HG02943 (cell line): Measurements from ENCODE around the gene CTNNB1.
"Not testable (repeated sequence)": the region's sequence is repeated elsewhere in the genome, so short reads cannot be mapped to it uniquely, and the experiment has no call there.

Source experiments
- ATAC-seq: cut with Tn5 transposase; IDR thresholded peaks from one replicate; pipeline ENCODE4 v1.9.1; 2021; ENCODE audit warnings: mild to moderate bottlenecking, low read depth, moderate library complexity; ENCODE audit not compliant: unreplicated experiment

CTNNB1 gene

DNA sequence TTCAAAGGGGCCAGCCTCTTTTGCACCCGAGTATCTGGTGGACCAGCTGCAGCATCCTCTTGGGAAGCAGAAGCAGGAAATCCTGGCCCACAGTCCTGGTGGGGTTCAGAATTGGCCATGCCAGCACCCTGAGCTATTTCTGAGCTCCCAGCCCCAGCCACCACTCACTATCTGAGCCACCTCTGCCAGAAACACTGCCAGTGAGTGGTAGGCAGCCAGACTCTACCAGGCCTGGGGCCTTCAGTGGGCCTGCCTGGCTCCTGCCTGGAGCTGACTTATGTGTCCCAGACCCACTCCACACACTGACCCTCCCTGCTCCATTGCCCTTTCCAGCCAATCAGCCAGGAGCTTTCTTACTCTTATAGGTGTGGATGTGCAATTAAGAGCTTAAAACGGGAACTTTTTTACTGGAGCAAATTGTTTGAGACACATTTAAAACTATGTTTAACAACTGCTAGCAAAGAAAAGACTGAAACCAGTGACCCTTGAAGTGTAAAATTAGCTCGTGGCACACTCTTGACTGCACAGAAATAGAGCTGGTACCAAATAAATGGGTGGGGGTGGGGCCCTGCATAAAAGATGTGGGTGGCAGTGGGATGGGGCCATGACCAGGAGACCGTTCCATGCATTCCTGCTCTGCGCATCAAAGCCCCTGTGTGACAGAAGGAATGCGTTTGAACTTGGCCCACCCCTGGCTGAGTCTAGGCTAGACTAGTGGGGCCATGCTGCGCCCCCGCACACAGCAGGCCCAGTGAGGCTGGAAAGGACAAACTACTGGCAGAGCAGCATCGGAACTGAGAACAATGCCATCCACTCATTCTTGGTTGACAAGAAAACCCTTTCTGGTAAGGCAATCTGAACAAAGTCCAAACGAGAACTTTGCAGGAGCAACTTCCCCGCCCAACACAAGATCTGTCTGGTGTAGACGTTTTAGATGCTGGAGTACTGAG is 48.0 kb downstream of the CTNNB1 start:
- no peak for ATAC-seq

DNA sequence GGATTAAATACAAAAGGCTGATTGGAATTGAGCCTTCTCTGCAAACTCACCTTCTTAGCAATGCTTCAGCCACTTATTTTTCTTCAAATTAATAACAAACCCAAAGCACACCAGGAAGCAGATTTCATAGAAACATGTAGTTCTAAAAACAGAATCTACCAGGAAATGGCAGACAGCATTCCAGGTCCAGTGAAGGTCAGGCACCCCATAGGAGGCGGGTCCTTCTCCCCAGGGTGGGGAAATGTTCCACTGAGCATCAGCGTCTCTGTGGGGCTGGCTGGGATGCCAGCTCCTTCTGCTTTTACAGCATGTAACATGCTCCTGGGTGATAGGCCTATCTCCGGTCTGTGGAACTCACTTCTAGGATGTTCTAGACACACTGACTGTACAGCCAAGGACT is 49.2 kb downstream of the CTNNB1 start:
- no peak for ATAC-seq

GRCh38 chr3:41249318-41249717 is 50.0 kb downstream of the CTNNB1 start:
- no peak for ATAC-seq

- ATAC-seq, result no peak
These were observed 51.5 kb downstream of the CTNNB1 start for GRCh38 chr3:41250825-41251224.

DNA sequence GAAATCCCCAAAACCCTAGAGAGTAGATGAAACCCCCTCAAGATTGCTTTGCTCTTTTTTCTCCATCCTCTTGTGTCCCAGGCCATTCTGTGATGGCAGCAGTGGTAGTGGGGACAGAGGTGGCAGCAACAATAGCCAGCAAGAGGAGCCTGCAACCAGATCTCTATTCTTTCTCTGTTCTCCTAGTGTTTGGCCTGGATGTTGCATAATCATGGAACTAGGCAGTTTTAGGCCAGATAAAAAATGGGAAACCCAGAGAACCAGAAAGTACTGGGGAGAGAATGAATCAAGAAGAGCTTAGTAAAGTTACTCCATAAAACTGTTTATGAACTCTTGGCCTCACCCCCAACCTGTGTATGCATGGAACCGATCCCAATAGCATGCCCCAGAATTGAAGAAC is 52.3 kb downstream of the CTNNB1 start:
- ATAC-seq, result no peak

- no peak for ATAC-seq
These were observed 59.0 kb downstream of the CTNNB1 start for GRCh38 chr3:41258239-41258800.

GRCh38 chr3:41259449-41260062 is 60.3 kb downstream of the CTNNB1 start:
- no peak for ATAC-seq

DNA sequence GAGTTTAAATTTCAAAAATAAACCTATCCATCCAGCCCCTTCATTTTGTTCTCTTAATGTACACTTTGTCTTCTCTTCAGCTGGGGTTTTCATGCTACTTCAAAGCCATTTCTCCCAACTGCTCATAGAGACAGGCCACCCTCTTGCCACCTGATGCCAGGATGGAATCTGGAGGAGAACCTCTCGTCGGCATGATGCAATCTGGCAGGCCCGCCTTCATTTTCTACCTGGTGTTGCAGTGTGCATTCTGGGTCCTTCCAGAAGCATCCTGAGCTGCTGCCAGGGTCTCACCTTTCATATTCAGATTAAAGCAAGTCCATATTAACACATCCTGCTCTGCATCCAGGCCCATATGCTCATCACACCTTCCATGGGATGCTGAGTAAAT is 60.8 kb downstream of the CTNNB1 start:
- no peak for ATAC-seq

GRCh38 chr3:41265011-41265545 is 65.8 kb downstream of the CTNNB1 start:
- ATAC-seq, result no peak

DNA sequence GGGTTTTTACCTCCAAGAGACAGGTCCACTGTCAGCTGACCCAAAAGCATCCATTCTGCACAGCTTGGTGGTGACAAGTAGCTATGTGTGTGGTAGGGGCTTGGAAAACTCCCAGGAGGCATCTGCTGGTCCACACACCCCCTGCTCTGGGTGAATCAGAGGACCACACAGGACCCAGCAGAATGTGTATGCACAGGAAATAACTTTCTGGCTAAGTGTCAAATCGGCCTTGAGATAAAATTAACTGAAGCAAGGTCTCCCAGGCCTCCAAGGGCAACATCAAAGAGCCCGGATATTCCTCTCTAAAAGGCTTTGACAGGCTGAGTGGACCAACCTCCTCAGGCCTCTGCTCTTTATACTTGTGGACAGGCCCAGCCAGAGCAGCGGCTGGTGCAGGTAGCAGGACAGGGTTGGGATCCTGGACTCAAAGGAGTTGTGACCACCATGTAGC is 66.5 kb downstream of the CTNNB1 start:
- ATAC-seq, result no peak

DNA sequence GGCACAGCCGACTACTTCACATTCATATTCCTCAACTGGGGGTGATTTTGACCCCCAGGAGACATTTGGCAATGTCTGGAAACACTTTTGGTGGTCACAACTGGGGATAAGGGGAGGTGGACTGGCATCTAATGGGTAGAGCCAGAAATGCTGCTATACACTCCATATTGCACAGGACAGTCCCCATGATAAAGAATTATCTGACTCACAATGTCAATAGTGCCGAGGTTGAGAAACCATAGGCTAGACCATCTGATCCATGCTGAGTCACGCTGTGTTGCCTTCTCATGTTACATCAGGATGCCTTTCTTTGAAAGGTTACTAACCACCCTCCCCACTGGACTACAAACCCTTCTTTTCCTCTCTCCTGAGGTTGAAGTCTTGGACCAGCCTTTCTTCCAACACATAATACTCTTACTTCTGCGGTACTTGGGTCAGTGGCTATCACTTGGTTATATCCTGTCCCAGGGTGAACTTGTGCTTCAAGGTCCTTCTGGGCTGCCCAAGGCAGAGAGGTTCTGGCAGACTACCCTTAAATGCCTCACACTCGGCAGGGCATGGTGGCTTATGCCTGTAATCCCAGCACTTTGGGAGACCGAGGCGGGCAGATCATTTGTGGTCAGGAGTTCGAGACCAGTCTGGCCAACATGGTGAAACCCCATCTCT is 68.8 kb downstream of the CTNNB1 start:
- no peak for ATAC-seq

DNA sequence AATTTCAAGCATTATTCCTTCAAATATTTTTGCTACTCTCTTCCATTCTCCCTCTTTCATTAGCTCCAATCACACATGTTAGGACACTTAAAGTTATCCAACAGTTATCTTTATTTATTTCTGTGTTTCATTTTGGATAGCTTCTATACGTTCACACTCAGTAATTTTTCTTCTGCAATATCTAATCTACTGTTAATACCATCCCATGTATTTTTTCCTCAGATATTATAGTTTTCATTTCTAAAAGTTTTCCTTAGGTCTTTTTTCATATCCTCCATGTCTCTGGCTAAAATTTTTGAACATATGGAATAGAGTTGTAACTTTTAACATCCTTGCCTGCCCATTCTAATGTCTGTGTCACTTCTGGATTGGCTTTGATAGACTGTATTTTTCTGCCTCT is 73.4 kb downstream of the CTNNB1 start:
- no peak for ATAC-seq

DNA sequence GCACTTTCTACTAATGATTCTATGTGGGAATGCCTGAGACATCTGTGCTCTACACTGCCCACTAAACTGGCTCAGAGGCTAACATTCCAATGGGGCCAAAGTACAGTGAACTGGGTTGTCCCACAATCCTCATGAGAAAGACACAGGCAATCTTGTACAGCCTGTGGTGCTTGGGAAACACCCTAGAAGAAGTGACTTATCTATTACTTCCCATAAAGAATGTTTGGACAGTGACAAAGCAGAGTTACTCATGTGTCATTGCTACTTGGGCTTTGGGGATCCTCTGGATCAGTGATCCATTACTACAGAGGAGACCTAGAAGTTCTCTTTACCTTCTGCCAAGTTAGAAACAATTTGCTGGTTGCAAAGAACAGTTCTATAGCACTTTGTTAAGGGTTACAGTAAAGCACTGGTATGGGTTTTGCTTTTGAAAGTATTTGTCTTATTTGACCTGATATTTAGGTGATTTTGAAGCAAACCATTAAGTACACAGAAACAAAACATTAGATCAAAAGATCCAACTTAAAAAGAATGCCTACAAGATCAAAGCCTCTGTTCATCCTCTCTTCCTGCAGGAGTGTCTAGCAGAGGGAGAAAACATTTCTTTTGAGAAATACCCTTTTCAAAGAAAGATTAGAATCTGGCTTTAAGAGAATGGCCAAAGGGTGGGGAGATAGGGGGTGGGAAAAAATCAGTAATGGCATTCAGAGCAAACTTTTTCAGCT is 75.8 kb downstream of the CTNNB1 start:
- no peak for ATAC-seq

- ATAC-seq, result no peak
These were observed 76.9 kb downstream of the CTNNB1 start for GRCh38 chr3:41276191-41276590.

- ATAC-seq, result no peak
These were observed 78.6 kb downstream of the CTNNB1 start for GRCh38 chr3:41277790-41278465.

DNA sequence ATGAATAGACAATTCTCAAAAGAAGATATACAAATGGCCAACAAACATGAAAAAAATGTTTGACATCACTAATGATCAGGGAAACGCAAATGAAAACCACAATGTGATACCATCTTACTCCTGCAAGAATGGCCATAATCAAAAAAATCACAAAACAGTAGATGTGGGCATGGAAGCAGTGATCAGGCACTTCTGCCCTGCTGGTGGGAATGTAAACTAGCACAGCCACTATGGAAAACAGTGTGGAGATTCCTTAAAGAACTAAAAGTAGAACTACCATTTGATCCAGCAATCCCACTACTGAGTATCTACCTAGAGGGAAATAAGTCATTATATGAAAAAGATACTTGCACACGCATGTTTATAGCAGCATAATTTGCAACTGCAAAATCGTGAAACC is 85.6 kb downstream of the CTNNB1 start:
- ATAC-seq, result not testable (repeated sequence)

GRCh38 chr3:41286305-41286704 is 87.0 kb downstream of the CTNNB1 start:
- no peak for ATAC-seq

GRCh38 chr3:41288785-41289184 is 89.5 kb downstream of the CTNNB1 start:
- no peak for ATAC-seq
